A549 (cell line): ENCODE results near the gene SHLD3. TPM values are rescaled to one million over a fixed set of nuclear protein-coding genes. Genes with fewer than 3 reads are reported as not detected.

ENCODE experiments used
- ATAC-seq, 2 experiments: fragments of 200-7000 bp in 1 of 2; fragments of >200 bp in 1 of 2; cut with Nextera tagmentation in 1 of 2; cut with Tn5 transposase in 1 of 2; 3 replicates each; pipeline versions ENCODE4 v1.8.0 to v1.9.1; 2018 to 2020; ENCODE audit warnings: mild to moderate bottlenecking in 1 of 2, moderate library complexity in 1 of 2
- CTCF ChIA-PET: fragments of 300-600 bp; sonication (Branson Sonifier 250); formaldehyde crosslinking; extraction: SDS; loops from one replicate; lab custom pipeline; 2021; ENCODE audit warnings: antibody characterized with exemption, inconsistent platforms; lab: Yijun Ruan, JAX
- POLR2A ChIA-PET: fragments of 350-600 bp; formaldehyde crosslinking; extraction: SDS; loops from one replicate; lab custom pipeline; 2021; ENCODE audit warnings: antibody characterized with exemption, inconsistent platforms; lab: Yijun Ruan, JAX
- DNase-seq, 2 experiments: peaks; one replicate each; pipeline versions ENCODE4 v3.0.0 to v3.0.0-alpha.2; 2011 to 2016; ENCODE audit warnings: low read depth in 1 of 2, low spot score in 1 of 2
- FAIRE-seq: peaks from 2 replicates; lab custom pipeline; 2011; peaks lifted over from hg19 to GRCh38; lab: Jason Lieb, UNC
- H3K27ac ChIP-seq, 2 experiments: fragments of >200 bp; sonication (Bioruptor Twin); formaldehyde crosslinking; 3 replicates each; pipeline ENCODE4 v1.5.1; 2016 to 2017
- H3K4me1 ChIP-seq: fragments of >200 bp; sonication (Bioruptor Twin); formaldehyde crosslinking; 3 replicates; pipeline ENCODE4 v1.6.1; 2016
- H3K4me2 ChIP-seq: fragments of >200 bp; sonication (Bioruptor Twin); formaldehyde crosslinking; 3 replicates; pipeline ENCODE4 v1.6.1; 2016
- H3K4me3 ChIP-seq: fragments of >200 bp; sonication (Bioruptor Twin); formaldehyde crosslinking; 3 replicates; pipeline ENCODE4 v1.5.1; 2016
- H3K9me3 ChIP-seq: fragments of >200 bp; sonication (Bioruptor Twin); formaldehyde crosslinking; 3 replicates; pipeline ENCODE4 v1.6.1; 2016
- BCL3 ChIP-seq: fragments of >200 bp; sonication (Bioruptor Twin); formaldehyde crosslinking; IDR thresholded peaks from 3 replicates; pipeline ENCODE4 v1.6.1; 2016
- BHLHE40 ChIP-seq: IDR thresholded peaks from 2 replicates; pipeline ENCODE4 v1.6.1; 2012; ENCODE audit warnings: low read depth, low read length, inconsistent platforms
- CEBPB ChIP-seq, 2 experiments: fragments of >200 bp in 1 of 2; sonication (Bioruptor Twin) in 1 of 2; formaldehyde crosslinking in 1 of 2; IDR thresholded peaks; 2 replicates each; pipeline ENCODE4 v1.6.1; 2012 to 2016
- EHMT2 ChIP-seq: fragments of 200-600 bp; sonication (generic); IDR thresholded peaks from 2 replicates; pipeline ENCODE4 v1.6.1; 2016; ENCODE audit warnings: antibody characterized with exemption, low read depth, mild to moderate bottlenecking, moderate library complexity
- HDAC2 ChIP-seq: fragments of 200-600 bp; sonication (generic); IDR thresholded peaks from 2 replicates; pipeline ENCODE4 v1.6.1; 2016
- HMGXB4 ChIP-seq: fragments of 250-450 bp; sonication (Bioruptor Pico); IDR thresholded peaks from 2 replicates; pipeline ENCODE4 v1.5.0; 2021; ENCODE audit warnings: mild to moderate bottlenecking, moderate library complexity, borderline replicate concordance
- HOXB5 ChIP-seq: fragments of 250-450 bp; sonication (Bioruptor Pico); IDR thresholded peaks from 2 replicates; pipeline ENCODE4 v1.5.0; 2020; ENCODE audit warnings: mild to moderate bottlenecking, moderate library complexity
- JUNB ChIP-seq: fragments of >200 bp; sonication (Bioruptor Twin); formaldehyde crosslinking; IDR thresholded peaks from 2 replicates; pipeline ENCODE4 v1.6.1; 2016
- MAFK ChIP-seq: fragments of 450-650 bp; IDR thresholded peaks from 2 replicates; pipeline ENCODE4 v1.6.1; 2014; ENCODE audit not compliant: partially characterized antibody
- RNF2 ChIP-seq: fragments of 200-600 bp; sonication (generic); IDR thresholded peaks from 2 replicates; pipeline ENCODE4 v1.6.1; 2016; ENCODE audit warnings: low read depth, mild to moderate bottlenecking, antibody characterized with exemption, moderate library complexity, borderline replicate concordance
- SREBF2 ChIP-seq: fragments of 450-650 bp; IDR thresholded peaks from 2 replicates; pipeline ENCODE4 v1.6.1; 2014; ENCODE audit warnings: mild to moderate bottlenecking, moderate library complexity
- TFCP2L1 ChIP-seq: fragments of 250-450 bp; sonication (Bioruptor Pico); IDR thresholded peaks from 2 replicates; pipeline ENCODE4 v1.5.0; 2021; ENCODE audit warnings: mild to moderate bottlenecking
- USF2 ChIP-seq: fragments of 450-650 bp; IDR thresholded peaks from 2 replicates; pipeline ENCODE4 v1.6.1; 2014; ENCODE audit warnings: antibody characterized with exemption
- ZC3H11A ChIP-seq: fragments of 450-650 bp; IDR thresholded peaks from 2 replicates; pipeline ENCODE4 v1.6.1; 2014; ENCODE audit warnings: antibody characterized with exemption, mild to moderate bottlenecking
- ZFP36 ChIP-seq: fragments of 450-650 bp; IDR thresholded peaks from 2 replicates; pipeline ENCODE4 v1.6.1; 2014; ENCODE audit warnings: borderline replicate concordance; ENCODE audit not compliant: partially characterized antibody
- WGBS: methylation state at CpG from one replicate; pipeline ENCODE4 v1.1.6; 2017; ENCODE audit errors: missing lambda C conversion rate; 5-methylcytosine and 5-hydroxymethylcytosine counted together
- polyA plus RNA-seq, 4 experiments: library from polyadenylated mRNA; depleted of rRNA in 3 of 4; stranded (reverse); fragments of >200 nt; fragmentation: RNase III in 1 of 4; extraction: RNeasy Plus Mini Kit Qiagen cat#74134 plus additional on column Dnase treatment in 1 of 4; gene quantifications; 2 replicates in 3 of 4; 3 replicates in 1 of 4; pipeline ENCODE4 v1.2.3, GENCODE V29; 2011 to 2017
- TF ChIP-seq, protein P1 (sequence below): fragments of 250-450 bp; sonication (Bioruptor Pico); IDR thresholded peaks from 2 replicates; pipeline ENCODE4 v1.5.0; 2020; ENCODE audit warnings: low read depth, mild to moderate bottlenecking, moderate library complexity
- TF ChIP-seq, protein P2 (sequence below): fragments of 150-350 bp; IDR thresholded peaks from 2 replicates; pipeline ENCODE4 v1.6.1; 2014; ENCODE audit warnings: low read depth, mild to moderate bottlenecking, low read length
- TF ChIP-seq, protein P3 (sequence below): fragments of >200 bp; sonication (Bioruptor Twin); formaldehyde crosslinking; IDR thresholded peaks from 3 replicates; pipeline ENCODE4 v1.5.1; 2016
- TF ChIP-seq, protein P4 (sequence below): fragments of 200-600 bp; sonication (generic); IDR thresholded peaks from 2 replicates; pipeline ENCODE4 v1.6.1; 2016; ENCODE audit warnings: antibody characterized with exemption, mild to moderate bottlenecking, moderate library complexity

SHLD3 gene
- polyA plus RNA-seq, 2 of the 4 experiments (the other 2 are of a cell fraction), result 2.7 to 5.0 TPM

- 0 out of 2 replicates have a peak, but pooled peaks have one; percentile 13 for TF ChIP-seq USF2
- TF ChIP-seq EHMT2, result no peak
- no peak for TF ChIP-seq CEBPB (IDR thresholded peaks at IDR 0.05)
- TF ChIP-seq HMGXB4 (CRISPR knock-in tag), result no peak
- TF ChIP-seq HOXB5, result no peak
- TF ChIP-seq JUNB, result no peak
- TF ChIP-seq, protein P1, sequence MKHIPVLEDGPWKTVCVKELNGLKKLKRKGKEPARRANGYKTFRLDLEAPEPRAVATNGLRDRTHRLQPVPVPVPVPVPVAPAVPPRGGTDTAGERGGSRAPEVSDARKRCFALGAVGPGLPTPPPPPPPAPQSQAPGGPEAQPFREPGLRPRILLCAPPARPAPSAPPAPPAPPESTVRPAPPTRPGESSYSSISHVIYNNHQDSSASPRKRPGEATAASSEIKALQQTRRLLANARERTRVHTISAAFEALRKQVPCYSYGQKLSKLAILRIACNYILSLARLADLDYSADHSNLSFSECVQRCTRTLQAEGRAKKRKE (CRISPR knock-in tag), result no peak
- TF ChIP-seq, protein P2, sequence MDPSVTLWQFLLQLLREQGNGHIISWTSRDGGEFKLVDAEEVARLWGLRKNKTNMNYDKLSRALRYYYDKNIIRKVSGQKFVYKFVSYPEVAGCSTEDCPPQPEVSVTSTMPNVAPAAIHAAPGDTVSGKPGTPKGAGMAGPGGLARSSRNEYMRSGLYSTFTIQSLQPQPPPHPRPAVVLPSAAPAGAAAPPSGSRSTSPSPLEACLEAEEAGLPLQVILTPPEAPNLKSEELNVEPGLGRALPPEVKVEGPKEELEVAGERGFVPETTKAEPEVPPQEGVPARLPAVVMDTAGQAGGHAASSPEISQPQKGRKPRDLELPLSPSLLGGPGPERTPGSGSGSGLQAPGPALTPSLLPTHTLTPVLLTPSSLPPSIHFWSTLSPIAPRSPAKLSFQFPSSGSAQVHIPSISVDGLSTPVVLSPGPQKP, result no peak
- TF ChIP-seq MAFK, result no peak
- no peak for TF ChIP-seq BCL3
- no peak for TF ChIP-seq ZFP36
These were observed 729 bp upstream of the SHLD3 start, which contains the start of gene TRIM23 (continued) for GRCh38 chr5:65624025-65624570.

- no peak for TF ChIP-seq BHLHE40
- TF ChIP-seq TFCP2L1 (CRISPR knock-in tag), result no peak
- TF ChIP-seq, protein P1 (CRISPR knock-in tag), result no peak
- TF ChIP-seq HDAC2, result no peak
- TF ChIP-seq, protein P3, sequence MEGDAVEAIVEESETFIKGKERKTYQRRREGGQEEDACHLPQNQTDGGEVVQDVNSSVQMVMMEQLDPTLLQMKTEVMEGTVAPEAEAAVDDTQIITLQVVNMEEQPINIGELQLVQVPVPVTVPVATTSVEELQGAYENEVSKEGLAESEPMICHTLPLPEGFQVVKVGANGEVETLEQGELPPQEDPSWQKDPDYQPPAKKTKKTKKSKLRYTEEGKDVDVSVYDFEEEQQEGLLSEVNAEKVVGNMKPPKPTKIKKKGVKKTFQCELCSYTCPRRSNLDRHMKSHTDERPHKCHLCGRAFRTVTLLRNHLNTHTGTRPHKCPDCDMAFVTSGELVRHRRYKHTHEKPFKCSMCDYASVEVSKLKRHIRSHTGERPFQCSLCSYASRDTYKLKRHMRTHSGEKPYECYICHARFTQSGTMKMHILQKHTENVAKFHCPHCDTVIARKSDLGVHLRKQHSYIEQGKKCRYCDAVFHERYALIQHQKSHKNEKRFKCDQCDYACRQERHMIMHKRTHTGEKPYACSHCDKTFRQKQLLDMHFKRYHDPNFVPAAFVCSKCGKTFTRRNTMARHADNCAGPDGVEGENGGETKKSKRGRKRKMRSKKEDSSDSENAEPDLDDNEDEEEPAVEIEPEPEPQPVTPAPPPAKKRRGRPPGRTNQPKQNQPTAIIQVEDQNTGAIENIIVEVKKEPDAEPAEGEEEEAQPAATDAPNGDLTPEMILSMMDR, result no peak
- TF ChIP-seq HOXB5, result no peak
- no peak for TF ChIP-seq SREBF2
- TF ChIP-seq, protein P4, sequence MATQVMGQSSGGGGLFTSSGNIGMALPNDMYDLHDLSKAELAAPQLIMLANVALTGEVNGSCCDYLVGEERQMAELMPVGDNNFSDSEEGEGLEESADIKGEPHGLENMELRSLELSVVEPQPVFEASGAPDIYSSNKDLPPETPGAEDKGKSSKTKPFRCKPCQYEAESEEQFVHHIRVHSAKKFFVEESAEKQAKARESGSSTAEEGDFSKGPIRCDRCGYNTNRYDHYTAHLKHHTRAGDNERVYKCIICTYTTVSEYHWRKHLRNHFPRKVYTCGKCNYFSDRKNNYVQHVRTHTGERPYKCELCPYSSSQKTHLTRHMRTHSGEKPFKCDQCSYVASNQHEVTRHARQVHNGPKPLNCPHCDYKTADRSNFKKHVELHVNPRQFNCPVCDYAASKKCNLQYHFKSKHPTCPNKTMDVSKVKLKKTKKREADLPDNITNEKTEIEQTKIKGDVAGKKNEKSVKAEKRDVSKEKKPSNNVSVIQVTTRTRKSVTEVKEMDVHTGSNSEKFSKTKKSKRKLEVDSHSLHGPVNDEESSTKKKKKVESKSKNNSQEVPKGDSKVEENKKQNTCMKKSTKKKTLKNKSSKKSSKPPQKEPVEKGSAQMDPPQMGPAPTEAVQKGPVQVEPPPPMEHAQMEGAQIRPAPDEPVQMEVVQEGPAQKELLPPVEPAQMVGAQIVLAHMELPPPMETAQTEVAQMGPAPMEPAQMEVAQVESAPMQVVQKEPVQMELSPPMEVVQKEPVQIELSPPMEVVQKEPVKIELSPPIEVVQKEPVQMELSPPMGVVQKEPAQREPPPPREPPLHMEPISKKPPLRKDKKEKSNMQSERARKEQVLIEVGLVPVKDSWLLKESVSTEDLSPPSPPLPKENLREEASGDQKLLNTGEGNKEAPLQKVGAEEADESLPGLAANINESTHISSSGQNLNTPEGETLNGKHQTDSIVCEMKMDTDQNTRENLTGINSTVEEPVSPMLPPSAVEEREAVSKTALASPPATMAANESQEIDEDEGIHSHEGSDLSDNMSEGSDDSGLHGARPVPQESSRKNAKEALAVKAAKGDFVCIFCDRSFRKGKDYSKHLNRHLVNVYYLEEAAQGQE, result no peak
- no peak for TF ChIP-seq RNF2
- no peak for TF ChIP-seq ZC3H11A
- Histone ChIP-seq H3K4me3 (peak overlapping the region; percentile 72), H3K4me1 (peaks cover 15% of the 10 kb centered on the region; the same call in 2 of the 3 replicates), H3K27ac (peak overlapping the region; percentile 45 to 87; a peak in 4 of 6 replicates), H3K9me3 (no peaks in the 10 kb centered on the region), H3K4me2 (peak overlapping the region; percentile 90)
- CTCF ChIA-PET, result no interaction called here
- ATAC-seq (no peak), DNase-seq (no peak), FAIRE-seq (no peak)
- POLR2A ChIA-PET, result no interaction called here
- WGBS, result 36% methylated on average over 6 of the region's 6 CpGs
These were observed 916 bp downstream of the SHLD3 start for GRCh38 chr5:65625743-65626142.
